Activated CD4-positive, alpha-beta memory T cell treated with anti-CD3 and anti-CD28 coated beads for 36 hours (primary cell): Measurements from ENCODE around the gene KRT6B. TPM values are rescaled to one million over a fixed set of nuclear protein-coding genes. Genes with fewer than 3 reads are reported as not detected.

Source experiments
- CTCF ChIA-PET: fragments of 350-600 bp; sonication (Branson Sonifier 250); formaldehyde crosslinking; loops from one replicate; lab custom pipeline; 2021; ENCODE audit warnings: antibody characterized with exemption, inconsistent platforms; lab: Charles Lee
- POLR2A ChIA-PET: fragments of 350-600 bp; sonication (Branson Sonifier 250); formaldehyde crosslinking; loops from one replicate; lab custom pipeline; 2021; ENCODE audit warnings: antibody characterized with exemption; lab: Charles Lee
- DNase-seq: peaks from one replicate; pipeline ENCODE4 v3.0.0-alpha.2; 2020
- H3K27ac Mint-ChIP-seq: one replicate; pipeline ENCODE4 v1.8.0; 2021; ENCODE audit warnings: mixed read lengths
- H3K27me3 Mint-ChIP-seq: one replicate; pipeline ENCODE4 v1.8.0; 2021; ENCODE audit warnings: mixed read lengths
- H3K36me3 Mint-ChIP-seq: one replicate; pipeline ENCODE4 v1.8.0; 2021; ENCODE audit warnings: mixed read lengths
- H3K4me1 Mint-ChIP-seq: one replicate; pipeline ENCODE4 v1.8.0; 2021; ENCODE audit warnings: low read depth, mixed read lengths
- H3K4me3 Mint-ChIP-seq: one replicate; pipeline ENCODE4 v1.8.0; 2021; ENCODE audit warnings: mild to moderate bottlenecking, mixed read lengths
- H3K9me3 Mint-ChIP-seq: one replicate; pipeline ENCODE4 v1.8.0; 2021; ENCODE audit warnings: mixed read lengths
- intact Hi-C: fragments of 100-400 bp; cut with micrococcal nuclease; formaldehyde crosslinking; loops from one replicate; pipeline ENCODE4 v1.15.1; 2023
- total RNA-seq, 2 experiments: library from RNA; stranded (reverse); gene quantifications; one replicate each; pipeline ENCODE4 v1.2.3, GENCODE V29; 2021

Gene KRT6B
- total RNA-seq, 2 experiments from 2014 or later: not detected

DNA sequence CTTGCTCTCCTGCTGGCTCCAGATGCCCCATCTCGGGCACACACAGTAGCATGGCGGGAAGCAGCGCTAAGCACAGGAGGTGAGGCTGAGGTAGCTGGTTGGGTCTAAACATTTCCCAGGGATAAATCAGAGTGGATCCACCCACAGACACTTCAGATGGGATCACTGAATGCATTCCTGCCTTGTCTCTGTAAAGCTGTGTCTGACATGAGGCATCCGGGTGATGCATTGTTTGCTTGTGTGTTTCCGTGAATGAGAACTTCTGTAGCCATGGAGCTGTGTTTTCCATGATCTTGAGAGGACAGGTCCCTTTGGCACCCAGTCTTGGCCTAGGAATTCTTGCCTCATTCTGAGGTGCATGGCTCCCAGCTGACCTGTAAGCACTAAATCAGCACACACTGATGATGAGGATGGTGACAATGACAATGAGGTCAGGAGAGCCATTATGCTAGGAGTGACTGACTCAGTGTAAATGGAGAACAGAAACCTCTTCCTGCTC, 11.1 kb downstream of the KRT6B start:
- Mint-ChIP-seq H3K4me1 (no peaks in the 10 kb centered on the region), H3K27me3 (peaks cover 39% of the 10 kb centered on the region), H3K9me3 (no peaks in the 10 kb centered on the region), H3K36me3 (no peaks in the 10 kb centered on the region), H3K4me3 (no peak overlapping the region), H3K27ac (no peak overlapping the region)
- POLR2A ChIA-PET: no interaction called here
- CTCF ChIA-PET: interaction anchor here (0.6 kb wide), 1 partner anchor 430 kb away, joined by 3 read pairs; no protein-coding TSS in a partner anchor
- intact Hi-C loops: no loop called here
- no peak for DNase-seq

DNA sequence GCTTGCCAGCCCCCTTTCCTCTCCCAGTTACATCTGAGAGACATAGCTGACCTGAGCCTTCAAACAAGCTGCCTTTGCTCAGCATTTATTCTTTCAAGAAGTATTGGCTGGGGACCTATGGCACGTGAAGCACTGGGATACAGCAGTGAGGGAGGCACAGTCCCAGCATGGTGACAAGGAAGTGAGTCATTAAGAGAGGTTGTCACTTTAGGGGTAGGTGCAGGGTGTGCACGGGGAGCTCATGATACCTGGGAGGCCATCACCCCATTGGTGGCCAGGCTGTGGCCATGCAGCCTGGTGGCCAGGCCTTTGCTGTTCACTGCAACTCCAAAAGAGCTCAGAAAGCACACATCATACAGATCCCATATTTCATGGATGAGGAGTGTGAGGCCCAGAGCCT, 12.1 kb downstream of the KRT6B start:
- Mint-ChIP-seq H3K27me3 (peaks cover 38% of the 10 kb centered on the region), H3K4me1 (no peaks in the 10 kb centered on the region), H3K36me3 (no peaks in the 10 kb centered on the region), H3K4me3 (no peak overlapping the region), H3K9me3 (no peaks in the 10 kb centered on the region), H3K27ac (no peak overlapping the region)
- no peak for DNase-seq
- intact Hi-C loops: no loop called here
- POLR2A ChIA-PET: no interaction called here
- CTCF ChIA-PET: no interaction called here

DNA sequence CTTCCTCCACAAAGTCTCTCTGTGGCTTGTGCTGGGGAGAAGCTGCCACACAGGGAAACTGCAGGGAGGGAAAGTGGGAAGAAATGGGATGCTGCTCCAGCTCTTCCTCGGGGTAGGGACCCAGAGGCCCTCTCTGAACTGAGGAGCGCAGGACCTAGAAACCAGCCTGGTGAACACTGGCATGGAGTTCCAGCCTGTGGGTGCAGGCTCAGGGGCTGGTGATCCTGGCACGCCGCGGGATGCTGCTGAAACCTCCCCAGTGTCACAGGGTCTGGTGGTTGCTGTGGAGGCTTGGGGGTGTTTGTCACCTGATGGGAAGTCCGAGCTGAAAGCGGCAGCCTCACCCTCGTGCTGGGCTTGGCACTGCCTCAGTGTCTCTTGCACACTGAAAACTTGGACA, 12.5 kb downstream of the KRT6B start:
- DNase-seq: no peak
- intact Hi-C loops: no loop called here
- Mint-ChIP-seq H3K4me1 (no peaks in the 10 kb centered on the region), H3K36me3 (no peaks in the 10 kb centered on the region), H3K9me3 (no peaks in the 10 kb centered on the region), H3K4me3 (no peak overlapping the region), H3K27ac (no peak overlapping the region), H3K27me3 (peaks cover 34% of the 10 kb centered on the region)
- POLR2A ChIA-PET: interaction anchor here (0.8 kb wide), 1 partner anchor 77 kb away, joined by 3 read pairs; no protein-coding TSS in a partner anchor
- CTCF ChIA-PET: no interaction called here

DNA sequence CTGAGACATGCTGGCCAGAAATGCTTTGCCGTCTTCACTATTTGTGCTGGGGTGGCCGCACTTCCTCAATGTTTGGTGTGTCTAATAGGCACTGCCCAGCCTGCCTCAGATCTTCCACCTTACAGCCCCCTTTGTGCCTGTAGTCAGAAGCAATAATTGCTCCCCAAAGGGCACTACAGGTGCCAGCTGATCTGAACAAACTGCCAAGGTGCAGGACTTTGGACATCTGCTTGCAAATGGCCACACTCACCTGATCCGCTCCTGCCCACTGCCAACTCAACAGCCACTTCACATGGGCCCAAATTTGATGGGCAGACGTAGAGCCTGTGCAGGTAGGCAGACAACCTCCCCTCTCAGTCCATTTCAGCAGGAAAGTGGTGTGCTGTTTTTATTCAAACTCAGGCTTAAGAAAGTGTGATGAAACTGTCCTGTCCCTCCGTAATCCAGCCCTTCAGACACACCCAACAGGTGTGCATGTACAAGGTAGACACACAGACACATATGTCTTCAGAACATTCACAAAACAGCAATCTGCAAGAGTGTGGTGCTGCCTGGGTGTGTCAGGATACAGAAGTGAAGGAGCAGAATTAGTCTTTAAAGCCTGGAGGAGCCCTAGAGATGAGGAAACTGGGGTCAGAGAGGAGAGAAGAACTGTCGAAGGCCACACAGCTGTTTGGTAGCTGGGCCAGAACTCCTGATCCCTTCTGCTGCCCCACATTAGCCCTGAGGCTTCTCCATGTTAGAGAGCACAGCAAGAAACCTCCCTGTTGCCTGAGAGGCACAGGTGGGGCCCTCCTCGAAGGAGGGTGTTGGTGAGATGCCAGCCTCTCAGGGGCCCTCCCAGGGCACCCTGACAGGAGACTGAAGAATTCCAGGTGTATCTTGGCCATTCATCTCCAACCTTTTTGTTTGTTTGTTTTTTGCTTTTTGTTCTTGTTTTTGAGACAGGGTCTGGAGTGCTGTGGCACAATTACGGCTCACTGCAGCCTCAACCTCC, 13.3 kb downstream of the KRT6B start:
- H3K27ac Mint-ChIP-seq: no peak overlapping the region
- no peaks in the 10 kb centered on the region for H3K9me3 Mint-ChIP-seq
- ChIA-PET CTCF (no interaction called here), POLR2A (interaction anchor here (0.8 kb wide), 1 partner anchor 77 kb away, joined by 3 read pairs; no protein-coding TSS in a partner anchor)
- no peaks in the 10 kb centered on the region for H3K4me1 Mint-ChIP-seq
- DNase-seq: no peak
- peaks cover 30% of the 10 kb centered on the region for H3K27me3 Mint-ChIP-seq
- H3K36me3 Mint-ChIP-seq: no peaks in the 10 kb centered on the region
- H3K4me3 Mint-ChIP-seq: no peak overlapping the region
- intact Hi-C loops: no loop called here

DNA sequence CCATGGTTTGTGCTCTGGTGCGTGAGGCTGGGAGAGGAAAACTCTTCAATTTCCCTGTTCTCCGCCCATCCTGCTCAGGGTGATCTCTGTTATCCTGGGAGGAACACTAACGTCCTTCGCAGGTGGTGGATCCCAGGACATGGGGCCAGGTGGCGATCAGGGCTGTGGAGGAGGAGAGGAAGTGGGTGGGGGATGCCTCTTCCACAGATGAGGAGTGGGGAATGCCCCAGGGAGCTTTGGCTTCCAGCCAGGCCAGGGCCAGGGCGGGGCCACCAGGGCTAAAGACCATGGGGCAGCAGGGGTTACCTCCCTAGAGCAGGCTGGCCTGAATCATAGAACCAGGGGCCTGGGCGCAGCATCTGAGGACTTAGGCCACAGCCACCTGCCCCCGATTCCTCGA, 14.4 kb downstream of the KRT6B start:
- ChIA-PET POLR2A (no interaction called here), CTCF (no interaction called here)
- H3K4me3 Mint-ChIP-seq: no peak overlapping the region
- H3K4me1 Mint-ChIP-seq: no peaks in the 10 kb centered on the region
- H3K9me3 Mint-ChIP-seq: no peaks in the 10 kb centered on the region
- no peak overlapping the region for H3K27ac Mint-ChIP-seq
- DNase-seq: no peak
- H3K27me3 Mint-ChIP-seq: peaks cover 27% of the 10 kb centered on the region
- intact Hi-C loops: no loop called here
- H3K36me3 Mint-ChIP-seq: no peaks in the 10 kb centered on the region

DNA sequence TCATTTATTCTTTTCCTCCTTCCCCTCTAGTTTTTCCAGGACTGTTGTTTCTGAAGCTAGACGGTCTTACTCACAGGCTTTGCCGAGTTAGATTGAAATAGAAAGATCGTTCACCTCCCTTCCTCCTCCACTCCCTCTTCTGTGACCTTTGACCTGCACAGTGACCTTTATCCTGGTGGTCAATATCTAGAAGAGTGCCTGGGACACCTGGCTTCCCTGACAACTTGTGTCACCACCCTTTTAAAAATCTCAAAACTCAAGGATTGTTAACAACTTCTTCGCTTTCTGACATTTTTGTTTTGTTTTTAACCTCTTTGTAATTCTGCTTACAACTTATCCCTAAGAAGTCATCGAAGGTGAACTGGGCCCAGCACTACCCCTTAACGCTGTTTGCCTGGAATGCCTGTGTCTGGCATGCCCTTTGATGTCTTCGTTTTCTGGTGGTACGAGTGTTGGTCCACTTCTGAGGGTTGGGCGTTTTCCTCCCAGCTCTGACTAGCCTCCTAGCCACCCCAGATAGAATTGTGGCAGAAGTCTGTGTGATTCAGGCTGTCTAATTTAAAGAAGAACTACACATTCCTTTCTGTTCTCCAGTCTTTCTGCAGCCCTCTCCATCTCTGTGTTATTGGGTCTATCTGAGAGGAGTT, 15.0 kb downstream of the KRT6B start:
- Mint-ChIP-seq H3K4me3 (no peak overlapping the region), H3K27ac (no peak overlapping the region), H3K4me1 (no peaks in the 10 kb centered on the region), H3K27me3 (peaks cover 24% of the 10 kb centered on the region), H3K9me3 (no peaks in the 10 kb centered on the region), H3K36me3 (no peaks in the 10 kb centered on the region)
- ChIA-PET POLR2A (no interaction called here), CTCF (no interaction called here)
- intact Hi-C loops: no loop called here
- DNase-seq: no peak

DNA sequence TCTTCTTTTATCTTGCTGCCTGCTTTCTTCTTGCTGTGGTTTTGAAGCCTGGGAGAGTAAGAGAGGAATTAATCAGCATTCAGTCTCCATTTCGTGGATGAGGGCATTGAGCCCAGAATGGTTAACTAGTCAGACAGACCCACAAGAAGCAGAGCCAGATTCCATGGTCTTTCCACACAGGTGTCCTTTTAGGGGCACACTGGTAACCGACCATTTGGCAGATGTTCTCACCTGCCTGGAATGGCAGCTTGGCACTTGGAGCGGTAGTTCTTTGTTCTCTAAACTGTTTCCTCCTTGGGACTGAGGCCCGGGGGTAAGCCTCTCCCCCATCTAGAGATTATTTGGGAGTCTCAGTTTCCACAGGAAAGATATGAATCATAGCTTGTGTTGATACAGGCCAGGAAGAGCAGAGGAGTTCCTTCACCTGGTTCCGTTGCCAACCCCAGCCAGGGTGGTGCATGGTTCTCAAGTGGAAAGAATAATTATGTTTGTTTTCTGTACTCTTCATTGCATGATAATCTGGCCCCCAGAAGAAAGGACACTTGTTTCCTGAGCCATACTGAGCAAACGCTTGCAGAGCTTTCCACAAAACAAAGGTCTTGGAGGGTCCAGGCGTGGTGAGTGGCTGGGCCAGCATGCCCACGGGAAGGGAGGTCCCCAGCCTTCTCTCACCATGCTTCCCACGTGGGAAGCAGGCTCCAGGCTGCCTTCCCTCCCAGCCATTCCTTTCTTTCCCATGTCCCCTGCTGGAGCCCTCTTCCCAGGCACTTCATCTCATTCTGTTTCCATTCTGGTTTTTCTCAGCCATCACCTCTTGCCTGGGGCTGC, 15.7 kb downstream of the KRT6B start:
- no peaks in the 10 kb centered on the region for H3K9me3 Mint-ChIP-seq

DNA sequence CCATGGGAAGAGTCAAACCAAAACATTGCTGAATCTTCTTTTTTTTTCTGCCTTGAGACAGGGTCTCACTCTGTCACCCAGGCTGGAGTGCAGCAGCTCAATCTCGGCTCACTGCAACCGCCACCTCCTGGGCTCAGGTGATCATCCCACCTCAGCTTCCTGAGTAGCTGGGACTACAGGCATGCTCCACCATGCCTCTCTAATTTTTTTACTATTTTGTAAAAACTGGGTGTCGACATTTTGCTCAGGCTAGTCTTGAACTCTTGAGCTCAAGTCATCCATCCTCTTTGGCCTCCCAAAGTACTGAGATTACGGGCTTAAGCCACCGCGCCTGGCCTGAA, 16.3 kb downstream of the KRT6B start:
- Mint-ChIP-seq H3K27me3 (peaks cover 16% of the 10 kb centered on the region), H3K4me3 (no peak overlapping the region), H3K27ac (no peak overlapping the region), H3K36me3 (no peaks in the 10 kb centered on the region), H3K4me1 (no peaks in the 10 kb centered on the region), H3K9me3 (no peaks in the 10 kb centered on the region)
- no peak for DNase-seq
- intact Hi-C loops: no loop called here
- CTCF ChIA-PET: no interaction called here
- POLR2A ChIA-PET: no interaction called here

More for the DNA sequence above, 15.7 kb downstream of the KRT6B start:
- intact Hi-C loops: no loop called here
- no peaks in the 10 kb centered on the region for H3K4me1 Mint-ChIP-seq
- H3K4me3 Mint-ChIP-seq: no peak overlapping the region
- H3K27ac Mint-ChIP-seq: no peak overlapping the region
- POLR2A ChIA-PET: no interaction called here
- no peak for DNase-seq
- CTCF ChIA-PET: no interaction called here
- H3K36me3 Mint-ChIP-seq: no peaks in the 10 kb centered on the region
- peaks cover 20% of the 10 kb centered on the region for H3K27me3 Mint-ChIP-seq

DNA sequence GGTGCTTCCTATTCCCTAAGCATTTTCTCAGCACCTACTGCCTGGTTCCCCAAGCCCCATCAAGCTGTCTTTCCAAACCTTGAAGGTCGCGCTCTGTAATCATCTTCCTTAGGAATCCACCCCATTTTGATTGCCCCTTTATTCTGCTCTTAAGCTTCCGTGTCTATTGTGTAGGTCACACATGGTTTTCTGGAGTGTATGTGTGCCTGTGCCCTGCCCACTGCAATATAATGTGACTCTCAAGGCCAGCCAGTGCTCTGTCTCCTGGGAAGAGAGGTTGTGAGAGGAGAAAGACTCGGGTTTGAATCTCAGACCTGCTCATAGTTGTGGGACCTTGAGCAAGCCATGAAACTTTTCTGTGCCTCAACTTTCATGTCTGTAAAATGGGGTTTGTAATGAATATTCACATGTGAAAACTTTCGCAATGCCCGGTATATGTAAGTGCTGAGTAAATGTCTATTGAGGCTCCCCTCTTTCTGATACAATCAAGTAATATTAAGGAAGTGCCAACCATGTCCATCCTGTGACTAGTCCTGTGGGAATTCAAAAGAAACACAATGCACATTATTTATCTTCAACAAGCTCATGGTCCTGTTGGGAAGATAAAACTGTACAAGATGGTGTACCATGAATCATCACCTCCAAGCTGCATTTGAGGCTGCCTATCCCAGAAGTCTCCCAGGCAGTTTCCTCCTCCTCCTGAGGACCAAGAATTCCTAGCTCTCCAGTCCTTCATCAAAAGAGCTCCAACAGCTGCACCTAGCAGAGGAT, 17.0 kb downstream of the KRT6B start:
- intact Hi-C loops: no loop called here
- H3K9me3 Mint-ChIP-seq: no peaks in the 10 kb centered on the region
- no peaks in the 10 kb centered on the region for H3K36me3 Mint-ChIP-seq
- ChIA-PET CTCF (no interaction called here), POLR2A (no interaction called here)
- peaks cover 14% of the 10 kb centered on the region for H3K27me3 Mint-ChIP-seq
- DNase-seq: no peak
- no peaks in the 10 kb centered on the region for H3K4me1 Mint-ChIP-seq
- no peak overlapping the region for H3K4me3 Mint-ChIP-seq
- no peak overlapping the region for H3K27ac Mint-ChIP-seq

DNA sequence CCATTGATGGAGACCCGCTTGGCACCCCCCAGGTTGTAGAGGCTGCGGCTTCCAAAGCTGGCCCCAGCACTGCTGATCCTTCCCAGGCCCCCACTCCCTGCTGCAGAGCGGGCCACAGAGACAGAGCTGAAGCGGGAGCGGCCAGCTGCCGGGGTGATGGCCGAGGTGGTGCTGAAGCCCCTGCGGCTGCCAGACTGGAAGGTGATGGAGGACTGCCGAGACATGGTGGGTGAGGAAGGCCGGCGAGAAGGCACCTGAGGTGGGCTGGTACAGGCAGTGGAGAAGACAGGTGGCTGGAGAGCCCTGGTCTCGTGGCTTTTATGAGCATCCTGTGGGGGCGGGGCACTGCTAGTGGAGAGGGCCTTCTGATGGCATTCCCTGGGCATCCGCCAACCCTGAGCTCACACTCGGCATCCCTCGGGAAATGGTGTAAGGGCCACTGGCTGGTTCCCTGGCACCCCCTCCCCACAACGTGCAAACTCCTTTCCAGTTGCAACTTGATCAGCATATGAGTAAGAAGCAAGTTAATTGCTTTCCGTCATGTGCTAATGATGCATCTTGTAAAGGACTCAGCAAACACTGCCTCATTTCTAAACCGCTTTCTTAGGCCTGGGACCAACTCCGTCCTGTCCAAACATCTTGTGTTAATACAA, 17.7 kb downstream of the KRT6B start, which contains the start of gene KRT75:
TSS of gene KRT75 (minus strand) at position 291 of the 653 bp plus-strand sequence. CDS start at position 224, 67 bp downstream.
- no peak within 1 kb of the TSS for H3K27ac Mint-ChIP-seq
- H3K4me3 Mint-ChIP-seq: no peak within 1 kb of the TSS
- H3K4me1 Mint-ChIP-seq: no peaks in the 10 kb centered on the region
- H3K27me3 Mint-ChIP-seq: peaks cover 11% of the 10 kb centered on the region
- H3K36me3 Mint-ChIP-seq: no peaks in the 10 kb centered on the region
- DNase-seq: no peak
- intact Hi-C loops: no loop called here
- no peaks in the 10 kb centered on the region for H3K9me3 Mint-ChIP-seq
- POLR2A ChIA-PET: no interaction called here
- CTCF ChIA-PET: no interaction called here

DNA sequence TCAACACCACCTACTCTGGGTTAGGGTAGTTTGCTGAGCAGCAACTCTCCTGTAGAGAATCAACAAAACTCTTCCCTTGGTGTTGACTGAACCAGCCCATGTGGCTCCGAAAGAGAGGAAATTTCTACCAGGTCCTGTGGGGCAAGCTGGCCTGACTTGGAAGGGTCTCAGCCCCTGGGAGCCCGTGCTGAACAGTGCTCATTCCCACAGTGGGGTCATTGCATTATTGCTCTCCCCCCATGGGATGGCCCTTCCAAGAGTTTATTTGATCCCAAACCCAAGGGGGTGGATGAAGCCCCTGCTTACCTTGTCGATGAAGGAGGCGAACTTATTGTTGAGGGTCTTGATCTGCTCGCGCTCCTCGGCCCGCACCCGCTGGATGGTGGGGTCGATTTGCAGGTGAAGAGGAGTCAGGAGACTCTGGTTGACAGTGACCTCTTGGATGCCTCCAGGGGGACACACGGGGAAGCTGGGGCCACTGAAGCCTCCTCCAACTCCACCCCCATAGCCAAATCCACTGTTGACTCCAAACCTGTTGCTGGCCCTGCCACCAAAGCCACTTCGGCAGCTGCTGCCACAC, 18.4 kb downstream of the KRT6B start:
- no peak overlapping the region for H3K27ac Mint-ChIP-seq
- intact Hi-C loops: no loop called here
- H3K9me3 Mint-ChIP-seq: no peaks in the 10 kb centered on the region
- no peak for DNase-seq
- peaks cover 11% of the 10 kb centered on the region for H3K27me3 Mint-ChIP-seq
- ChIA-PET CTCF (no interaction called here), POLR2A (no interaction called here)
- no peaks in the 10 kb centered on the region for H3K36me3 Mint-ChIP-seq
- H3K4me3 Mint-ChIP-seq: no peak overlapping the region
- no peaks in the 10 kb centered on the region for H3K4me1 Mint-ChIP-seq
